Astrocyte (in vitro differentiated cells and primary cell): ENCODE data around the gene TMEM81. TPM values are rescaled to one million over a fixed set of nuclear protein-coding genes. Genes with fewer than 3 reads are reported as not detected.

Source experiments
- DNase-seq: peaks from one replicate; pipeline ENCODE4 v3.0.0-alpha.2; 2010; ENCODE audit warnings: low read depth
- FAIRE-seq: peaks from 2 replicates; lab custom pipeline; 2011; peaks lifted over from hg19 to GRCh38; lab: Jason Lieb, UNC
- H2AFZ ChIP-seq: 2 replicates; pipeline ENCODE4 v1.6.0; 2012; ENCODE audit warnings: low read depth, low read length, inconsistent platforms
- H3K27ac ChIP-seq: 2 replicates; pipeline ENCODE4 v1.5.1; 2011; ENCODE audit warnings: low read depth, low read length, inconsistent platforms
- H3K27me3 ChIP-seq: 2 replicates; pipeline ENCODE4 v1.6.0; 2011; ENCODE audit warnings: low read length, inconsistent platforms; ENCODE audit not compliant: insufficient read depth
- H3K36me3 ChIP-seq: 2 replicates; pipeline ENCODE4 v1.5.1; 2011; ENCODE audit warnings: low read length, inconsistent platforms; ENCODE audit not compliant: insufficient read depth
- H3K4me1 ChIP-seq: 2 replicates; pipeline ENCODE4 v1.5.1; 2011; ENCODE audit warnings: low read length, inconsistent platforms; ENCODE audit not compliant: insufficient read depth
- H3K4me2 ChIP-seq: 2 replicates; pipeline ENCODE4 v1.6.0; 2012; ENCODE audit warnings: low read length, inconsistent platforms
- H3K4me3 ChIP-seq: 2 replicates; pipeline ENCODE4 v1.5.1; 2011; ENCODE audit warnings: low read depth, mild to moderate bottlenecking, low read length, inconsistent platforms; ENCODE audit not compliant: insufficient read depth
- H3K79me2 ChIP-seq: 2 replicates; pipeline ENCODE4 v1.6.0; 2012; ENCODE audit warnings: mild to moderate bottlenecking, low read length, inconsistent platforms; ENCODE audit not compliant: insufficient read depth
- H3K9ac ChIP-seq: 2 replicates; pipeline ENCODE4 v1.6.0; 2012; ENCODE audit warnings: mild to moderate bottlenecking, low read length, inconsistent platforms
- H3K9me3 ChIP-seq: 2 replicates; pipeline ENCODE4 v1.5.1; 2012; ENCODE audit warnings: low read depth, mild to moderate bottlenecking, low read length, inconsistent platforms; ENCODE audit not compliant: insufficient read depth
- H4K20me1 ChIP-seq: 2 replicates; pipeline ENCODE4 v1.6.0; 2012; ENCODE audit warnings: low read length, inconsistent platforms; ENCODE audit not compliant: insufficient read depth
- H3K27ac Mint-ChIP-seq: one replicate; pipeline ENCODE4 v1.8.0; 2021; ENCODE audit warnings: mild to moderate bottlenecking, mixed read lengths; ENCODE audit not compliant: unreplicated experiment
- H3K27me3 Mint-ChIP-seq: one replicate; pipeline ENCODE4 v1.8.0; 2021; ENCODE audit warnings: low read depth, mixed read lengths; ENCODE audit not compliant: unreplicated experiment
- H3K36me3 Mint-ChIP-seq: one replicate; pipeline ENCODE4 v1.8.0; 2021; ENCODE audit warnings: low read depth, mixed read lengths; ENCODE audit not compliant: unreplicated experiment
- H3K4me1 Mint-ChIP-seq: one replicate; pipeline ENCODE4 v1.8.0; 2021; ENCODE audit warnings: low read depth, mixed read lengths; ENCODE audit not compliant: unreplicated experiment
- H3K4me3 Mint-ChIP-seq: one replicate; pipeline ENCODE4 v1.8.0; 2021; ENCODE audit warnings: mild to moderate bottlenecking, moderate library complexity, mixed read lengths; ENCODE audit not compliant: unreplicated experiment
- H3K9me3 Mint-ChIP-seq: one replicate; pipeline ENCODE4 v1.8.0; 2021; ENCODE audit warnings: mild to moderate bottlenecking, mixed read lengths; ENCODE audit not compliant: unreplicated experiment
- CTCF ChIP-seq: IDR thresholded peaks from 2 replicates; pipeline ENCODE4 v1.5.1; 2011; ENCODE audit warnings: low read depth, mild to moderate bottlenecking, inconsistent platforms, low read length, moderate library complexity; ENCODE audit not compliant: insufficient read depth
- EZH2 ChIP-seq: IDR thresholded peaks from 2 replicates; pipeline ENCODE4 v1.6.1; 2012; ENCODE audit warnings: mild to moderate bottlenecking, low read length, inconsistent platforms; ENCODE audit not compliant: insufficient read depth
- total RNA-seq: library from RNA; stranded (reverse); gene quantifications from 2 replicates; pipeline ENCODE4 v1.2.1, GENCODE V29; 2021

The TMEM81 gene
- total RNA-seq, 1 donor from 2014 or later = 4.8 TPM

GRCh38 chr1:205061665-205062069 is 22.6 kb downstream of the TMEM81 start:
- H3K27ac Mint-ChIP-seq = no peak overlapping the region

GRCh38 chr1:205061227-205061626 is 23.0 kb downstream of the TMEM81 start:
- no peak overlapping the region for H2AFZ ChIP-seq
- H3K4me1 ChIP-seq = no peaks in the 10 kb centered on the region
- Mint-ChIP-seq H3K27ac (no peak overlapping the region), H3K36me3 (no peaks in the 10 kb centered on the region), H3K27me3 (peaks cover 57% of the 10 kb centered on the region), H3K9me3 (no peaks in the 10 kb centered on the region), H3K4me1 (no peaks in the 10 kb centered on the region), H3K4me3 (no peak overlapping the region)
- no peaks in the 10 kb centered on the region for H3K36me3 ChIP-seq
- DNase-seq (no peak), FAIRE-seq (no peak)
- no peak for TF ChIP-seq EZH2
- TF ChIP-seq CTCF = no peak
- H3K4me3 ChIP-seq = no peak overlapping the region
- no peaks in the 10 kb centered on the region for H3K27me3 ChIP-seq
- no peak overlapping the region for H3K9ac ChIP-seq
- H4K20me1 ChIP-seq = no peaks in the 10 kb centered on the region
- H3K79me2 ChIP-seq = no peaks in the 10 kb centered on the region
- no peak overlapping the region for H3K4me2 ChIP-seq
- H3K27ac ChIP-seq = no peak overlapping the region
- no peaks in the 10 kb centered on the region for H3K9me3 ChIP-seq

More at GRCh38 chr1:205061665-205062069, 22.6 kb downstream of the TMEM81 start:
- Histone ChIP-seq H3K4me2 (no peak overlapping the region), H3K79me2 (no peaks in the 10 kb centered on the region), H3K27ac (no peak overlapping the region), H3K9ac (no peak overlapping the region), H4K20me1 (no peaks in the 10 kb centered on the region), H3K36me3 (no peaks in the 10 kb centered on the region), H3K4me1 (no peaks in the 10 kb centered on the region), H3K4me3 (no peak overlapping the region), H2AFZ (no peak overlapping the region), H3K9me3 (no peaks in the 10 kb centered on the region), H3K27me3 (no peaks in the 10 kb centered on the region)
- FAIRE-seq (peak; percentile 68), DNase-seq (peak; percentile 19)
- no peaks in the 10 kb centered on the region for H3K36me3 Mint-ChIP-seq
- H3K4me3 Mint-ChIP-seq = no peak overlapping the region
- H3K27me3 Mint-ChIP-seq = peaks cover 57% of the 10 kb centered on the region
- H3K9me3 Mint-ChIP-seq = no peaks in the 10 kb centered on the region
- TF ChIP-seq EZH2 (no peak), CTCF (peak; percentile 81)
- no peaks in the 10 kb centered on the region for H3K4me1 Mint-ChIP-seq

GRCh38 chr1:205060746-205061145 is 23.5 kb downstream of the TMEM81 start:
- H3K4me3 ChIP-seq = no peak overlapping the region
- Mint-ChIP-seq H3K27me3 (peaks cover 55% of the 10 kb centered on the region), H3K4me3 (no peak overlapping the region), H3K4me1 (no peaks in the 10 kb centered on the region), H3K9me3 (no peaks in the 10 kb centered on the region), H3K27ac (no peak overlapping the region), H3K36me3 (no peaks in the 10 kb centered on the region)
- H4K20me1 ChIP-seq = no peaks in the 10 kb centered on the region
- no peaks in the 10 kb centered on the region for H3K27me3 ChIP-seq
- no peak for TF ChIP-seq CTCF
- TF ChIP-seq EZH2 = no peak
- no peaks in the 10 kb centered on the region for H3K79me2 ChIP-seq
- no peak overlapping the region for H3K27ac ChIP-seq
- no peaks in the 10 kb centered on the region for H3K9me3 ChIP-seq
- H3K9ac ChIP-seq = no peak overlapping the region
- H3K4me2 ChIP-seq = no peak overlapping the region
- no peaks in the 10 kb centered on the region for H3K36me3 ChIP-seq
- H2AFZ ChIP-seq = no peak overlapping the region
- FAIRE-seq = no peak
- no peak for DNase-seq
- no peaks in the 10 kb centered on the region for H3K4me1 ChIP-seq
